NCI-H1417 (cell line): ENCODE measurements around the gene ADGRB3.
A peak's percentile ranks its signal among the peaks of the same experiment; 100 is the strongest.

Source experiments
- DNase-seq, 3 experiments: peaks; one replicate each; lab custom pipeline; 2025; lab: John Stamatoyannopoulos, UW

The ADGRB3 gene

GRCh38 chr6:69026715-69027114 lies 391.6 kb downstream of the ADGRB3 start:
- DNase-seq = no peak

GRCh38 chr6:69027861-69028260 lies 392.8 kb downstream of the ADGRB3 start:
- DNase-seq = no peak

DNA sequence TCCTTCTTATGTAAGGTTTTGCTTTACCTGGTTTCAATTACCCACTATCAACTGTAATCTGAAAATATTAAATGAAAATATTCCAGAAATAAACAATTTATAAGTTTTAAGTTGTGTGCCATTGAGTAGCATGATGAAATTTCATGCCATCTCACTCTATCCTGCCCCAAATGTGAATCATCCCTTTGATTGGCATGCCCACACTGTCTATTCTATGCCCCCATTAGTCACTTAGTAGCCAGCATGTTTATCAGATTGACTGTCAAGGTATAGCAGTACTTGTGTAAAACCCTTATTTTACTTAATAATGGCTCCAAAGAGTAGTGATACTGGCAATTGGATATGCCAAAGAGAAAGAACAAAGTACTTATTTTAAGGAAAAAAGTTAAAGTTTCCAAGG lies 403.8 kb downstream of the ADGRB3 start:
- DNase-seq = no peak

GRCh38 chr6:69042297-69042696 lies 407.2 kb downstream of the ADGRB3 start:
- DNase-seq = no peak

GRCh38 chr6:69044534-69044933 lies 409.5 kb downstream of the ADGRB3 start:
- DNase-seq = no peak

DNA sequence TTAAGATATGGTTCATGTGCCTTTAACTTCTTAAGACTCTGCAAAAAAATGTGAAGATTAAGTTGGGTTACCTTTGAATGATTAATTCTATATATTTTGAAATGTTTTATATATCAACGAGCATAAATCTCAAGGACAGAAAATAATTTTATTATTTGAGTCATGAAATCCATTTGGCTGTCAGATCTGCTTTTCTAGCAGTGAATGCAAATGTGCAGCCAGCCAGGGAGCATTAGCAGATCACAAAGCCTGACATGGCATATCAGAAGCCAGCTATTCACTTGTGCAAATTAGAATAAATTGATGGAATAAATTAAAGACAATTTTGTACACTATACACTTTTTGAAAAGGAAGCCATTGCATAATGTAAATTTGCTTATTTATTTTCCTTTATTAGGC lies 424.3 kb downstream of the ADGRB3 start:
- DNase-seq = no peak

- DNase-seq = no peak
These were observed 426.0 kb downstream of the ADGRB3 start for GRCh38 chr6:69061066-69061465.

GRCh38 chr6:69063401-69063800 lies 428.3 kb downstream of the ADGRB3 start:
- DNase-seq = no peak

GRCh38 chr6:69064226-69064625 lies 429.1 kb downstream of the ADGRB3 start:
- no peak for DNase-seq

DNA sequence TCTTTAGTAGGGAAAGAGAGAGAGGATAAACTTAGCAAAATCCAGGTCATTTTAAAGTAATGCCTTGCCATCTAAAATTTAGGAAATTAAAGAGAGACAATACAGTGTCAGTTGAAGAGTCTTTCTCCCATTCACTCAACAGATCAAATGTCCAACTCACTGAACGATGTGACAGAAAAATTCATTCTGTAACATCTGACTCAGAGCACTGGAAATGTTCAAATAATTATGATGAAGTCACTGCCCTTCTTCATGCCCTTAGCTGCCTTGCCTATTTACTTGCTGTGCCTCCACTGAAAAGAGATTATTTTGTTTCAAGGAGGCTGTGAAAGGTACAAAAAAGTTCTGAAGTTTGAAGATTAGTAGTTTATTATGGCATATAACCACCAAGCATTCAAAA lies 434.8 kb downstream of the ADGRB3 start:
- no peak for DNase-seq

- DNase-seq = no peak
These were observed 437.7 kb downstream of the ADGRB3 start for GRCh38 chr6:69072796-69073195.

DNA sequence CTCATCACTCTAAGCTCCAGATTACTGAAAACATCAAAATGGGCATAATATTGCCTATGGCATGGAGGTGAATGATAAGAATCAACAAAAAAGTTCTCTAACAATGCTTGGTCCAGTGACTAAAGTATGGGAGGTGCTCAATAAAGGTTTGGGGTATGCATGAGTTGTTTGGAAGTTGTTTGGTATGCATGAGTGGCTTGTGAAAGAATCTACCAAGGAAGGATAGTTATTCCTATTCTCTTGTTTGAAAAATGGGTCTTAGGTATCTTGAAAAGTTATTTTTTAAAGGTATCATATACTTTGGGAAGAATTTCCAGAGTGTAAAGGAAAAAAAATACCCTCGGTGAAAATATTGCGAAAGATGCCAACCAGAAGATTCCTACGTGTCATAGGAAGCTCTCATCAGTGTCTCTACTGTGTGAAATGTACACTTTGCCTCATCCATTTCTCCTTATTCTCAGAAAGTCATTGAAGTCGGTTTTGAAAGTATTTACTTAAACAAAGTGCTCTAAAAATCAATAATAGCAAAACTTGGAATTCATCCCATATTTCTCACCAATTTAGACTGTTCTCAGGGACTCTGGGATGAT lies 449.8 kb downstream of the ADGRB3 start:
- DNase-seq = no peak

- DNase-seq = no peak
These were observed 451.6 kb downstream of the ADGRB3 start for GRCh38 chr6:69086689-69087088.

DNA sequence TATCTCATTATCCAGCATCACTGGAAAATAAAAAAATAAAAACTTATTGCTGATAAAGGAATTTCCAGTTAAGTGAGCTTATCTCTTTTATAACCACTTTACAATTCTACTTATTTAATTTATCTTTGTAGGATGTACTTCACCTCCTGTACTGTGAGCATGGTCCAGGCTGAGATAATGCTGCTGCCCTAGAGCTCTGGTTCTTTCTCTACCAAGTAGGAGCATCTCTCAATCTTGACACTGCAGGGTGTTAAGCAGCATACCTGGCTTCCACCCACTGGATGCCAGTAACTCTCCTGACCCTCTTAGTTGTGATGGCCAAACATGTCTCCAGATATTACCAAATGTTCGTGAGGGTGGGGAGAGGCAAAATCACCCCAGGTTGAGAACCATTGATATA lies 454.5 kb downstream of the ADGRB3 start:
- no peak for DNase-seq

GRCh38 chr6:69090132-69090531 lies 455.1 kb downstream of the ADGRB3 start:
- DNase-seq = no peak

- DNase-seq = no peak
These were observed 461.6 kb downstream of the ADGRB3 start for GRCh38 chr6:69096681-69097080.

GRCh38 chr6:69097948-69098347 lies 462.9 kb downstream of the ADGRB3 start:
- peak in 1 of 3 experiments; percentile 38 for DNase-seq

DNA sequence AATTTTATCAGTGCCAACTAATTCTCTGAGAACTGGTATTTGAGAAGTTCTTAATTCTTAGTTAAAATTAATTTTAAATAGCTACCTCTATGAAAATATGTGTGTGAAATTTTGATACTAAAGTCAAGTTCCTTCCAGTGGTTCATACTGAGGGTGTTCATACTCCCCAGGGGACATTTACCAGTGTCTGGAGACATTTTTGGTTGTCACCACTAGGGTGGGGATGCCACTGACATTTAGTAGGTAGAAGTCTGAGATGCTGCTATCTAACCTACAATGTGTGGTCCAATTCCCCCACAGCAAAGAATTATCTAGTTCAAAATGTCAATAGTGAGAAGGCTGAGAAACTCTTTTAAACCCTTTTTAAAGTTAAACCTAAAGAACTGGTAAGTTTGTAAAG lies 463.8 kb downstream of the ADGRB3 start:
- no peak for DNase-seq

GRCh38 chr6:69100772-69101171 lies 465.7 kb downstream of the ADGRB3 start:
- no peak for DNase-seq

DNA sequence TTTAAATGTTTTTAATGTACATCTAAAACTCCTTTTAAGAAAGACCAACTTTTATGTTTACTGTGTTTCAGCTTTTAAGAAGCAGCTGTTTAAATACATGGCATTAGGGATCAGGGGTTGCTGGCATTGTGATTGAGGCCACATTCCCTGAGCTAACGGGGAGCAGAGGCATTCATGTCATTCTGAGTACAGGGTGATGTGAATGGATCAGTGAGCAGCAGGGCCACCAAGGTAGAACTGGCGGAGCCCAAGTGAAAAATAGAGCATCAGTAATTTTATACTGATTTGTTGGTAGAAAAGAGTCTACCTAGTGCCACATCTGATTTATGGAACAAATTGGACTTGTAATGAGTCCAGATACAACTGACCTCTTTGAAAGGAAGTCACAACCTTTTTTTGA lies 467.3 kb downstream of the ADGRB3 start:
- no peak for DNase-seq

GRCh38 chr6:69105288-69105687 lies 470.2 kb downstream of the ADGRB3 start:
- DNase-seq = no peak

GRCh38 chr6:69106511-69106910 lies 471.4 kb downstream of the ADGRB3 start:
- DNase-seq = peak; percentile 20 to 75 (median 60)

- DNase-seq = no peak
These were observed 476.2 kb downstream of the ADGRB3 start for GRCh38 chr6:69111301-69111700.

DNA sequence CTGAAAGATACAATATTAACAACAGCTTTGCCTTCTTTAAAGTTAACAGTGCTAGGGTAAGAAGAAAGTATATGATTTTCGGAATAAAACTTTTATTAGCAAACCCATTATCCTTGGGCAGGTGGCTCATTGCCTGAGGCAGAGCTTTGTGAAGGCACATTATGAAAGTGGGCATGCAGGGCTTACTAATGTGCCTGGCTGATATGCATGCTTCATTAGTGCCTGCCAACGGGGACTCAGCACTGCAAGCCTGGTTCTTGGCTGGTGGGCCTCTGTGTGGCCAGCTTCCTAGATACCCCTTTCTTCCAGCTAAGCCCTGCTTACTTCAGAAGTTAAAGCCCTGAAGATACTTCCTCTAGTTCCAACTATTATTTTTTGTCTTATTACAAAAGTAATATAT lies 481.6 kb downstream of the ADGRB3 start:
- DNase-seq = peak in 1 of 3 experiments; percentile 4
